ENCODE results near the gene TEX264.

GRCh38 chr3:51720292-51721061 is 49.4 kb downstream of the TEX264 start:
- TF ChIP-seq CTCF (IDR thresholded peaks at IDR 0.05; ENCODE audit: insufficient read depth, low read length) (no peak), POLR2AphosphoS5 (IDR thresholded peaks at IDR 0.05; ENCODE audit: low read depth) (no peak), SPI1 (IDR thresholded peaks at IDR 0.05; ENCODE audit: borderline replicate concordance, low read depth) (no peak), GABPA (IDR thresholded peaks at IDR 0.05; ENCODE audit: low read depth) (no peak)
- TF ChIP-seq, protein P1, sequence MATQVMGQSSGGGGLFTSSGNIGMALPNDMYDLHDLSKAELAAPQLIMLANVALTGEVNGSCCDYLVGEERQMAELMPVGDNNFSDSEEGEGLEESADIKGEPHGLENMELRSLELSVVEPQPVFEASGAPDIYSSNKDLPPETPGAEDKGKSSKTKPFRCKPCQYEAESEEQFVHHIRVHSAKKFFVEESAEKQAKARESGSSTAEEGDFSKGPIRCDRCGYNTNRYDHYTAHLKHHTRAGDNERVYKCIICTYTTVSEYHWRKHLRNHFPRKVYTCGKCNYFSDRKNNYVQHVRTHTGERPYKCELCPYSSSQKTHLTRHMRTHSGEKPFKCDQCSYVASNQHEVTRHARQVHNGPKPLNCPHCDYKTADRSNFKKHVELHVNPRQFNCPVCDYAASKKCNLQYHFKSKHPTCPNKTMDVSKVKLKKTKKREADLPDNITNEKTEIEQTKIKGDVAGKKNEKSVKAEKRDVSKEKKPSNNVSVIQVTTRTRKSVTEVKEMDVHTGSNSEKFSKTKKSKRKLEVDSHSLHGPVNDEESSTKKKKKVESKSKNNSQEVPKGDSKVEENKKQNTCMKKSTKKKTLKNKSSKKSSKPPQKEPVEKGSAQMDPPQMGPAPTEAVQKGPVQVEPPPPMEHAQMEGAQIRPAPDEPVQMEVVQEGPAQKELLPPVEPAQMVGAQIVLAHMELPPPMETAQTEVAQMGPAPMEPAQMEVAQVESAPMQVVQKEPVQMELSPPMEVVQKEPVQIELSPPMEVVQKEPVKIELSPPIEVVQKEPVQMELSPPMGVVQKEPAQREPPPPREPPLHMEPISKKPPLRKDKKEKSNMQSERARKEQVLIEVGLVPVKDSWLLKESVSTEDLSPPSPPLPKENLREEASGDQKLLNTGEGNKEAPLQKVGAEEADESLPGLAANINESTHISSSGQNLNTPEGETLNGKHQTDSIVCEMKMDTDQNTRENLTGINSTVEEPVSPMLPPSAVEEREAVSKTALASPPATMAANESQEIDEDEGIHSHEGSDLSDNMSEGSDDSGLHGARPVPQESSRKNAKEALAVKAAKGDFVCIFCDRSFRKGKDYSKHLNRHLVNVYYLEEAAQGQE (IDR thresholded peaks at IDR 0.05; ENCODE audit: insufficient replicate concordance, low read depth): no peak

Measured in HL-60 (cell line).